Coronary artery (tissue), 2 donors: ENCODE results near the gene ATP11A.
"Not testable (repeated sequence)": the region's sequence is repeated elsewhere in the genome, so short reads cannot be mapped to it uniquely, and the experiment has no call there.

Experiments
- DNase-seq: peaks from one replicate; pipeline ENCODE4 v3.0.0-alpha.2; 2017; ENCODE audit warnings: low spot score
- H3K27ac ChIP-seq, 2 donors: fragments of 200-600 bp; sonication (generic); one replicate each; pipeline ENCODE4 v1.5.1; 2016 to 2019
- H3K4me3 ChIP-seq: fragments of 200-600 bp; sonication (generic); 2 replicates; pipeline ENCODE4 v1.5.1; 2016; ENCODE audit warnings: mild to moderate bottlenecking, moderate library complexity
- CTCF ChIP-seq: fragments of 200-600 bp; sonication (generic); IDR thresholded peaks from one replicate; pipeline ENCODE4 v1.5.1; 2019; ENCODE audit warnings: antibody characterized with exemption

The ATP11A gene

GRCh38 chr13:112869202-112870050, 179.6 kb downstream of the ATP11A start:
- TF ChIP-seq CTCF: no peak
- Histone ChIP-seq H3K27ac (no peak overlapping the region), H3K4me3 (no peak overlapping the region)
- DNase-seq: peak; percentile 62

- no peak for DNase-seq
- H3K27ac ChIP-seq: no peak overlapping the region
- no peak overlapping the region for H3K4me3 ChIP-seq
- no peak for TF ChIP-seq CTCF
Observed at GRCh38 chr13:112870051-112870331, 180.2 kb downstream of the ATP11A start.

- DNase-seq: peak; percentile 64
- Histone ChIP-seq H3K4me3 (no peak overlapping the region), H3K27ac (no peak overlapping the region)
- no peak for TF ChIP-seq CTCF
Observed at GRCh38 chr13:112870737-112871287, 181.0 kb downstream of the ATP11A start.

GRCh38 chr13:112871742-112872141, 181.9 kb downstream of the ATP11A start:
- no peak for TF ChIP-seq CTCF
- Histone ChIP-seq H3K4me3 (no peak overlapping the region), H3K27ac (no peak overlapping the region)
- peak; percentile 69 for DNase-seq

- H3K4me3 ChIP-seq, H3K27ac ChIP-seq: not testable (repeated sequence)
- DNase-seq: peak; percentile 35
Observed at GRCh38 chr13:112872657-112873631, 183.1 kb downstream of the ATP11A start.

GRCh38 chr13:112873851-112874750, 184.3 kb downstream of the ATP11A start:
- peak; percentile 80 for DNase-seq
- Histone ChIP-seq H3K4me3 (no peak overlapping the region), H3K27ac (peak overlapping the region in 1 of 2 donors; percentile 4)
- TF ChIP-seq CTCF: peak; percentile 94
